ENCODE results near the gene TCF15.

TCF15 gene

GRCh38 chr20:600141-600540, 10.0 kb downstream of the TCF15 start:
- FAIRE-seq = no peak
- TF ChIP-seq CTCF (IDR thresholded peaks at IDR 0.05; ENCODE audit: insufficient read depth, missing control alignments) = no peak

GRCh38 chr20:598133-598850, 11.8 kb downstream of the TCF15 start:
- FAIRE-seq (no peak), DNase-seq (ENCODE audit: insufficient read length, low spot score) (no peak)
- TF ChIP-seq CTCF (IDR thresholded peaks at IDR 0.05; ENCODE audit: insufficient read depth, missing control alignments) = no peak

More at GRCh38 chr20:600141-600540, 10.0 kb downstream of the TCF15 start:
- DNase-seq (ENCODE audit: insufficient read length, low spot score) = no peak

- no peak for FAIRE-seq
- DNase-seq (ENCODE audit: insufficient read length, low spot score) = no peak
- no peak for TF ChIP-seq CTCF (IDR thresholded peaks at IDR 0.05; ENCODE audit: insufficient read depth, missing control alignments)
Observed at GRCh38 chr20:597560-597959, 12.5 kb downstream of the TCF15 start.

GRCh38 chr20:595330-596308, 14.5 kb downstream of the TCF15 start:
- FAIRE-seq = no peak
- TF ChIP-seq CTCF (IDR thresholded peaks at IDR 0.05; ENCODE audit: insufficient read depth, missing control alignments) = no peak

GRCh38 chr20:592506-592905, 17.6 kb downstream of the TCF15 start:
- DNase-seq (ENCODE audit: insufficient read length, low spot score) (no peak), FAIRE-seq (no peak)
- no peak for TF ChIP-seq CTCF (IDR thresholded peaks at IDR 0.05; ENCODE audit: insufficient read depth, missing control alignments)

More at GRCh38 chr20:595330-596308, 14.5 kb downstream of the TCF15 start:
- no peak for DNase-seq (ENCODE audit: insufficient read length, low spot score)

- DNase-seq (ENCODE audit: insufficient read length, low spot score) = no peak
- no peak for TF ChIP-seq CTCF (IDR thresholded peaks at IDR 0.05; ENCODE audit: insufficient read depth, missing control alignments)
- no peak for FAIRE-seq
Observed at GRCh38 chr20:591941-592340, 18.2 kb downstream of the TCF15 start.
